Astrocyte of the spinal cord (primary cell): ENCODE measurements around the gene RXFP1.

Experiments used
- DNase-seq: peaks from one replicate; pipeline ENCODE4 v3.0.0; 2011; ENCODE audit warnings: low read depth, low spot score
- H3K4me3 ChIP-seq: 2 replicates; pipeline ENCODE4 v1.5.1; 2011; ENCODE audit warnings: low read depth, mild to moderate bottlenecking, low read length, moderate library complexity
- in situ Hi-C: cut with HindIII; loops from 2 replicates; pipeline ENCODE4 v1.10.0; 2017; ENCODE audit warnings: low sequenced_read_pairs
- TF ChIP-seq, protein P1 (sequence below): IDR thresholded peaks from 2 replicates; pipeline ENCODE4 v1.5.1; 2012; ENCODE audit warnings: low read depth, mild to moderate bottlenecking, low read length, inconsistent platforms

RXFP1 gene

GRCh38 chr4:158688813-158689212, 167.1 kb downstream of the RXFP1 start:
- in situ Hi-C loops, result no loop called here
- TF ChIP-seq, protein P1, sequence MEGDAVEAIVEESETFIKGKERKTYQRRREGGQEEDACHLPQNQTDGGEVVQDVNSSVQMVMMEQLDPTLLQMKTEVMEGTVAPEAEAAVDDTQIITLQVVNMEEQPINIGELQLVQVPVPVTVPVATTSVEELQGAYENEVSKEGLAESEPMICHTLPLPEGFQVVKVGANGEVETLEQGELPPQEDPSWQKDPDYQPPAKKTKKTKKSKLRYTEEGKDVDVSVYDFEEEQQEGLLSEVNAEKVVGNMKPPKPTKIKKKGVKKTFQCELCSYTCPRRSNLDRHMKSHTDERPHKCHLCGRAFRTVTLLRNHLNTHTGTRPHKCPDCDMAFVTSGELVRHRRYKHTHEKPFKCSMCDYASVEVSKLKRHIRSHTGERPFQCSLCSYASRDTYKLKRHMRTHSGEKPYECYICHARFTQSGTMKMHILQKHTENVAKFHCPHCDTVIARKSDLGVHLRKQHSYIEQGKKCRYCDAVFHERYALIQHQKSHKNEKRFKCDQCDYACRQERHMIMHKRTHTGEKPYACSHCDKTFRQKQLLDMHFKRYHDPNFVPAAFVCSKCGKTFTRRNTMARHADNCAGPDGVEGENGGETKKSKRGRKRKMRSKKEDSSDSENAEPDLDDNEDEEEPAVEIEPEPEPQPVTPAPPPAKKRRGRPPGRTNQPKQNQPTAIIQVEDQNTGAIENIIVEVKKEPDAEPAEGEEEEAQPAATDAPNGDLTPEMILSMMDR, result no peak
- no peak overlapping the region for H3K4me3 ChIP-seq
- DNase-seq, result no peak
